OCI-LY7 (cell line): ENCODE results near the gene SLC26A6. TPM values are rescaled to one million over a fixed set of nuclear protein-coding genes. Genes with fewer than 3 reads are reported as not detected.
A peak's percentile ranks its signal among the peaks of the same experiment; 100 is the strongest.

Source experiments
- BruUV-seq: library from RNA; stranded (reverse); fragments of 400-500 nt; replicated peaks from 2 replicates; lab custom pipeline; 2021; lab: Mats Ljungman, UMichigan
- CTCF ChIA-PET: fragments of 300-600 bp; sonication (Branson Sonifier 250); formaldehyde crosslinking; loops from one replicate; lab custom pipeline; 2022; ENCODE audit warnings: antibody characterized with exemption; ENCODE audit not compliant: unreplicated experiment; lab: Charles Lee
- POLR2A ChIA-PET: fragments of 300-600 bp; sonication (Branson Sonifier 250); formaldehyde crosslinking; loops from one replicate; lab custom pipeline; 2022; ENCODE audit warnings: antibody characterized with exemption; lab: Charles Lee
- DNase-seq: peaks from one replicate; pipeline ENCODE4 v3.0.0-alpha.2; 2015; ENCODE audit warnings: low spot score
- H2AFZ ChIP-seq: fragments of 200-600 bp; sonication (generic), shearing (Covaris generic); 2 replicates; pipeline ENCODE4 v1.6.1; 2014; ENCODE audit warnings: mild to moderate bottlenecking, antibody characterized with exemption, low read length, moderate library complexity
- H3K27ac ChIP-seq: fragments of 200-600 bp; sonication (generic); 2 replicates; pipeline ENCODE4 v1.5.1; 2014; ENCODE audit warnings: mixed run types, low read depth, mild to moderate bottlenecking, moderate library complexity, low read length, inconsistent platforms; ENCODE audit not compliant: poor library complexity, severe bottlenecking
- H3K36me3 ChIP-seq: fragments of 200-600 bp; sonication (generic); 2 replicates; pipeline ENCODE4 v1.6.1; 2014; ENCODE audit warnings: mild to moderate bottlenecking, antibody characterized with exemption, low read length, moderate library complexity, mixed read lengths; ENCODE audit not compliant: insufficient read depth
- H3K4me1 ChIP-seq: fragments of 200-600 bp; sonication (generic); 2 replicates; pipeline ENCODE4 v1.5.1; 2014; ENCODE audit warnings: mild to moderate bottlenecking, low read length; ENCODE audit not compliant: insufficient read depth, poor library complexity, severe bottlenecking
- H3K4me2 ChIP-seq: fragments of 200-600 bp; sonication (generic); 2 replicates; pipeline ENCODE4 v1.6.1; 2014; ENCODE audit warnings: mild to moderate bottlenecking, low read length
- H3K4me3 ChIP-seq: fragments of 200-600 bp; sonication (generic); 2 replicates; pipeline ENCODE4 v1.5.1; 2014; ENCODE audit warnings: mild to moderate bottlenecking, low read depth, low read length; ENCODE audit not compliant: poor library complexity, severe bottlenecking
- H3K79me2 ChIP-seq: fragments of 200-600 bp; sonication (generic); 2 replicates; pipeline ENCODE4 v1.6.1; 2016; ENCODE audit warnings: low read depth, mild to moderate bottlenecking, low read length, moderate library complexity, mixed read lengths; ENCODE audit not compliant: insufficient read depth
- H3K9me2 ChIP-seq: fragments of 200-600 bp; sonication (generic); 2 replicates; pipeline ENCODE4 v1.6.1; 2016; ENCODE audit warnings: mild to moderate bottlenecking, low read length, mixed read lengths; ENCODE audit not compliant: insufficient read depth
- H3K9me3 ChIP-seq: fragments of 200-600 bp; sonication (generic); 2 replicates; pipeline ENCODE4 v1.6.1; 2014; ENCODE audit warnings: mild to moderate bottlenecking, mixed run types, low read length, mixed read lengths
- H4K20me1 ChIP-seq: fragments of 200-600 bp; sonication (generic); 2 replicates; pipeline ENCODE4 v1.6.1; 2014; ENCODE audit warnings: mild to moderate bottlenecking, antibody characterized with exemption, low read length, moderate library complexity, mixed read lengths; ENCODE audit not compliant: insufficient read depth
- EZH2phosphoT487 ChIP-seq: fragments of 200-600 bp; sonication (generic); IDR thresholded peaks from 2 replicates; pipeline ENCODE4 v1.6.1; 2018; ENCODE audit warnings: low read depth, borderline replicate concordance, mild to moderate bottlenecking, mixed run types, antibody characterized with exemption, low read length, moderate library complexity, mixed read lengths
- intact Hi-C: fragments of 100-400 bp; cut with micrococcal nuclease; formaldehyde crosslinking; loops from one replicate; pipeline ENCODE4 v1.10.0; 2022; ENCODE audit not compliant: unreplicated experiment
- total RNA-seq, 2 experiments: library from RNA; depleted of rRNA in 1 of 2; stranded (reverse); fragments of >200 nt in 1 of 2; shearing (Covaris generic) in 1 of 2; gene quantifications; 2 replicates each; pipeline ENCODE4 v1.2.3, GENCODE V29; 2014 to 2022
- TF ChIP-seq, protein P1 (sequence below): fragments of 200-600 bp; sonication (generic); conservative IDR thresholded peaks from 2 replicates; pipeline ENCODE4 v1.5.1; 2014; ENCODE audit warnings: mild to moderate bottlenecking, antibody characterized with exemption, low read length, moderate library complexity, mixed read lengths

SLC26A6 gene
- total RNA-seq, 2 experiments from 2014 or later = 42.1 to 47.3 TPM

GRCh38 chr3:48656061-48656840, 21.0 kb upstream of the SLC26A6 start:
- Histone ChIP-seq H3K36me3 (no peaks in the 10 kb centered on the region), H3K27ac (no peak overlapping the region), H3K9me3 (no peaks in the 10 kb centered on the region), H2AFZ (peak overlapping the region; percentile 44; the same call in 1 of the 2 replicates), H4K20me1 (no peaks in the 10 kb centered on the region), H3K79me2 (no peaks in the 10 kb centered on the region), H3K9me2 (no peaks in the 10 kb centered on the region), H3K4me3 (peak overlapping the region; percentile 67), H3K4me2 (peak overlapping the region; percentile 73), H3K4me1 (peaks cover 4% of the 10 kb centered on the region)
- no TSS peak for BruUV-seq
- ChIA-PET POLR2A (no interaction called here), CTCF (no interaction called here)
- intact Hi-C loops = loop anchor here (1.0 to 2.0 kb wide), 2 partner anchors 21 to 255 kb away; partner anchors contain the start of gene SLC26A6
- peak; percentile 87 for DNase-seq
- no peak for TF ChIP-seq EZH2phosphoT487
- TF ChIP-seq, protein P1, sequence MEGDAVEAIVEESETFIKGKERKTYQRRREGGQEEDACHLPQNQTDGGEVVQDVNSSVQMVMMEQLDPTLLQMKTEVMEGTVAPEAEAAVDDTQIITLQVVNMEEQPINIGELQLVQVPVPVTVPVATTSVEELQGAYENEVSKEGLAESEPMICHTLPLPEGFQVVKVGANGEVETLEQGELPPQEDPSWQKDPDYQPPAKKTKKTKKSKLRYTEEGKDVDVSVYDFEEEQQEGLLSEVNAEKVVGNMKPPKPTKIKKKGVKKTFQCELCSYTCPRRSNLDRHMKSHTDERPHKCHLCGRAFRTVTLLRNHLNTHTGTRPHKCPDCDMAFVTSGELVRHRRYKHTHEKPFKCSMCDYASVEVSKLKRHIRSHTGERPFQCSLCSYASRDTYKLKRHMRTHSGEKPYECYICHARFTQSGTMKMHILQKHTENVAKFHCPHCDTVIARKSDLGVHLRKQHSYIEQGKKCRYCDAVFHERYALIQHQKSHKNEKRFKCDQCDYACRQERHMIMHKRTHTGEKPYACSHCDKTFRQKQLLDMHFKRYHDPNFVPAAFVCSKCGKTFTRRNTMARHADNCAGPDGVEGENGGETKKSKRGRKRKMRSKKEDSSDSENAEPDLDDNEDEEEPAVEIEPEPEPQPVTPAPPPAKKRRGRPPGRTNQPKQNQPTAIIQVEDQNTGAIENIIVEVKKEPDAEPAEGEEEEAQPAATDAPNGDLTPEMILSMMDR = peak; percentile 74

DNA sequence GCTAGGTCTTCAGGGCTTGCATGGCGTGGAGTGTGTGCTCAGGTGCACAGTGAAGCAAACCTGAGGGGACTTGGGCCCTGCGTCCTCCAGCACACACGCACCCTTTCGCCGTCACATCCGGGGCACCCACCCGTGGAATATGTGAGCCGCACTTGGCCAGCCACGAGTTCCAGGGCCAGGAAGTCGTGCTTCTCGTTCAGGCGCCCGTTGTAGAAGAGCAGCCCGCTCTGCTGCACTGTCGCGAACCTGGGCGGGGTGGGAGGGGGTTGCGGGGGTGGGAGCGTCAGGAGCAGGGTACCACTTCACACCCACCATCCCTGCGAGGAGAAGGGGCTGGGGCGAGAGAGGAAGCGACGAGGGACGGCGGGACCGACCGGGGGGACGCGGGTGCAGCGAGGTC, 20.3 kb upstream of the SLC26A6 start:
- ChIA-PET CTCF (no interaction called here), POLR2A (no interaction called here)
- intact Hi-C loops = loop anchor here (1.0 to 2.0 kb wide), 2 partner anchors 20 to 255 kb away; partner anchors contain the start of gene SLC26A6
- no peaks in the 10 kb centered on the region for H3K36me3 ChIP-seq
- no peak for TF ChIP-seq EZH2phosphoT487
- TF ChIP-seq, protein P1 = no peak
- H3K9me3 ChIP-seq = no peaks in the 10 kb centered on the region
- H3K4me1 ChIP-seq = peaks cover 4% of the 10 kb centered on the region
- H3K9me2 ChIP-seq = no peaks in the 10 kb centered on the region
- H3K79me2 ChIP-seq = no peaks in the 10 kb centered on the region
- H3K4me3 ChIP-seq = peak overlapping the region; percentile 67
- H3K4me2 ChIP-seq = peak overlapping the region; percentile 73; the same call in 1 of the 2 replicates
- BruUV-seq = no TSS peak
- peak; percentile 33 for DNase-seq
- H3K27ac ChIP-seq = no peak overlapping the region
- no peaks in the 10 kb centered on the region for H4K20me1 ChIP-seq
- no peak overlapping the region; the same call in 1 of the 2 replicates for H2AFZ ChIP-seq

DNA sequence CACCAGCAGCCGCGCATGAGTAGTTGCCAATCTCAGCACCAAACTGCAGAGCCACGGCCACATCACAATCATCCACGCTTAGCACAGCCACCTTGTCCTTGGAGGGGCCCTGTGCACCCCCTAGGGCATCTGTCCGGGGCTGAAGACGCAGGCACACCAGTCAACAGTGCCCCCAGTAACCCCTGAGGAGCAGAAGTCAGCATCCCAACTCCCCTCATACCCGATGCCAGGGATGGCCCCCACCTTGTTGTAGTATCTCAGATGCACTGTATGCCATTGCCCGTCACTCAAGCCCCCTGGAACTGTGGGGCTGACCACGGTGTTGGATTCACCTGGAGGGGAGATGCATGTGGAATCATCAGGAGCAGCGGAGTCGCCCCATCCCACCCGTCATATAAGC, 19.8 kb upstream of the SLC26A6 start:
- DNase-seq = no peak
- no peaks in the 10 kb centered on the region for H3K9me2 ChIP-seq
- H4K20me1 ChIP-seq = no peaks in the 10 kb centered on the region
- no peaks in the 10 kb centered on the region for H3K79me2 ChIP-seq
- peaks cover 4% of the 10 kb centered on the region for H3K4me1 ChIP-seq
- TF ChIP-seq EZH2phosphoT487 = no peak
- TF ChIP-seq, protein P1 = no peak
- H3K9me3 ChIP-seq = no peaks in the 10 kb centered on the region
- H3K27ac ChIP-seq = no peak overlapping the region
- intact Hi-C loops = no loop called here
- POLR2A ChIA-PET = no interaction called here
- CTCF ChIA-PET = no interaction called here
- no TSS peak for BruUV-seq
- peak overlapping the region; percentile 73; the same call in 1 of the 2 replicates for H3K4me2 ChIP-seq
- H2AFZ ChIP-seq = no peak overlapping the region
- no peaks in the 10 kb centered on the region for H3K36me3 ChIP-seq
- no peak overlapping the region for H3K4me3 ChIP-seq
